Lower leg skin (tissue), 4 donors: Measurements from ENCODE around the gene NRXN3. TPM values are rescaled to one million over a fixed set of nuclear protein-coding genes. Genes with fewer than 3 reads are reported as not detected.

Experiments
- DNase-seq, 2 donors: peaks; one replicate each; pipeline ENCODE4 v3.0.0-alpha.2; 2019; ENCODE audit warnings: low spot score in 2 of 2
- H3K4me3 ChIP-seq: fragments of 200-600 bp; sonication (generic); 2 replicates; pipeline ENCODE4 v1.5.1; 2017; ENCODE audit warnings: mild to moderate bottlenecking, low read depth; ENCODE audit not compliant: poor library complexity, severe bottlenecking
- CTCF ChIP-seq, 3 donors: fragments of 450-650 bp; IDR thresholded peaks; one replicate each; pipeline ENCODE4 v1.5.1; 2016; ENCODE audit warnings: antibody characterized with exemption in 3 of 3, mild to moderate bottlenecking in 3 of 3, moderate library complexity in 2 of 3
- POLR2A ChIP-seq, 2 donors: fragments of 450-650 bp; IDR thresholded peaks; one replicate each; pipeline ENCODE4 v1.6.1; 2016 to 2017; ENCODE audit warnings: antibody characterized with exemption in 2 of 2, mild to moderate bottlenecking in 1 of 2, moderate library complexity in 1 of 2
- WGBS, 2 donors: methylation state at CpG; one replicate each; pipeline ENCODE4 v1.1.5; 2018; 5-methylcytosine and 5-hydroxymethylcytosine counted together
- intact Hi-C: fragments of 100-400 bp; cut with DNase I; formaldehyde crosslinking; loops from one replicate; pipeline ENCODE4 v1.15.0; 2023; ENCODE audit warnings: low total_unique reads
- total RNA-seq, 4 donors: library from RNA; depleted of rRNA; stranded (reverse); fragments of >200 nt; gene quantifications; one replicate each; pipeline ENCODE4 v1.1.0, GENCODE V29; 2016

Gene NRXN3
- total RNA-seq, 4 donors from 2014 or later: 0.61 to 2.4 (median 1.7) TPM

DNA sequence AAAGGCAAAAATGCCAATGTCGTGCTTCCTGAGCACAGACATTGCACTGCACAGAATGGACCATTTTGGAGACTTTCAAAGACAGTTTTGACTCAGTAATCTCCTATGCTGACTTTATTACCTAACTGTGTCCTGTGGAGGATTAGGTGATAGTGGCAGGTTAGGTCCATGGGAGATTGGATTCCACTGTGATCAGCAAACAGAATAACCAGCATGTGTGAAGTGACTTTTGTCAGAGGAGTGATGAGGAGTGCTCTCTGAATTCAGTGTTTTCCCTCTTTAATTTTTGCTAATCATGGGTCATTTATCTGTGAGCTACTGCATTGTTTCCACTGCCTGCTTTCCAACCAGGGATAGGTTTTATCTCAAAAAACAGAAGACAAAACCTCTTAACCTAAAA, 1378.7 kb downstream of the NRXN3 start:
- TF ChIP-seq POLR2A (IDR thresholded peaks at IDR 0.05) (no peak), CTCF (IDR thresholded peaks at IDR 0.05) (no peak)
- intact Hi-C loops: no loop called here
- no peak overlapping the region for H3K4me3 ChIP-seq
- DNase-seq: no peak
- WGBS, 2 donors: 78 to 84% methylated on average over 1 of the region's 1 CpG

- intact Hi-C loops: no loop called here
- 74 to 85% methylated on average over 5 of the region's 5 CpGs for WGBS, 2 donors
- no peak overlapping the region for H3K4me3 ChIP-seq
- no peak for DNase-seq
- TF ChIP-seq POLR2A (IDR thresholded peaks at IDR 0.05): no peak
- TF ChIP-seq CTCF (IDR thresholded peaks at IDR 0.05): no peak
Observed at GRCh38 chr14:79549515-79549914, 1379.3 kb downstream of the NRXN3 start.

GRCh38 chr14:79551523-79551922, 1381.3 kb downstream of the NRXN3 start:
- H3K4me3 ChIP-seq: no peak overlapping the region
- WGBS, 2 donors: 80 to 86% methylated on average over 4 of the region's 4 CpGs
- intact Hi-C loops: no loop called here
- DNase-seq: no peak
- TF ChIP-seq POLR2A (IDR thresholded peaks at IDR 0.05): no peak
- no peak for TF ChIP-seq CTCF (IDR thresholded peaks at IDR 0.05)

DNA sequence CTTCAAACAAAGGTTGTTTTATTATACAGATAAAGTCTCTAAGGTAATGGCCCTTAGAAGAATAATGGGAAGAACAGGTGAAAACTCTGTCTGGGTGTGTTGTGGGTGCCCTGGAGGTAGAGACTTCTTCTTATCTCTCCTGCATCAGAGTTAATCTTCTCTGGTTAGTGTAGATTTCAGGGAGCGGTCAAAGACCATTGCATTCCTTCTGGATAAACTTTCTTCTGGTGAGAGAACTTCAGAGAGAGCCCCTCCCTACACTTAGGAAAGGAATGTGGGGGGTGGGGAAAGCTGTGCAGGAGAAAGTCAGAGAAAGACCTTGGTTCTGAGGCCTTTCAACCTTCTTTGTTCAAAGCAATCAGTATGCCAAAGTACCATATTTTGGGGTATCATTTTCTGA, 1382.6 kb downstream of the NRXN3 start:
- no peak for TF ChIP-seq CTCF (IDR thresholded peaks at IDR 0.05)
- no peak for TF ChIP-seq POLR2A (IDR thresholded peaks at IDR 0.05)
- no peak overlapping the region for H3K4me3 ChIP-seq
- no peak for DNase-seq
- intact Hi-C loops: no loop called here
- 69 to 77% methylated on average over 1 of the region's 1 CpG for WGBS, 2 donors

GRCh38 chr14:79554816-79555215, 1384.6 kb downstream of the NRXN3 start:
- H3K4me3 ChIP-seq: no peak overlapping the region
- no peak for TF ChIP-seq CTCF (IDR thresholded peaks at IDR 0.05)
- TF ChIP-seq POLR2A (IDR thresholded peaks at IDR 0.05): no peak
- 83 to 85% methylated on average over 3 of the region's 3 CpGs for WGBS, 2 donors
- no peak for DNase-seq
- intact Hi-C loops: no loop called here

GRCh38 chr14:79555429-79555828, 1385.3 kb downstream of the NRXN3 start:
- 92 to 94% methylated on average over 4 of the region's 4 CpGs for WGBS, 2 donors
- intact Hi-C loops: no loop called here
- no peak overlapping the region for H3K4me3 ChIP-seq
- DNase-seq: no peak
- TF ChIP-seq CTCF (IDR thresholded peaks at IDR 0.05) (no peak), POLR2A (IDR thresholded peaks at IDR 0.05) (no peak)
